Stimulated activated CD4-positive, alpha-beta T cell treated with anti-CD3 and anti-CD28 coated beads, Interleukin-4, amount 100 ng/mL, for 4 hours (primary cell): Measurements from ENCODE around the gene ARHGAP4.

Experiments used
- DNase-seq, 2 experiments: peaks; one replicate each; pipeline ENCODE4 v3.0.0-alpha.2; 2020

Gene ARHGAP4

DNA sequence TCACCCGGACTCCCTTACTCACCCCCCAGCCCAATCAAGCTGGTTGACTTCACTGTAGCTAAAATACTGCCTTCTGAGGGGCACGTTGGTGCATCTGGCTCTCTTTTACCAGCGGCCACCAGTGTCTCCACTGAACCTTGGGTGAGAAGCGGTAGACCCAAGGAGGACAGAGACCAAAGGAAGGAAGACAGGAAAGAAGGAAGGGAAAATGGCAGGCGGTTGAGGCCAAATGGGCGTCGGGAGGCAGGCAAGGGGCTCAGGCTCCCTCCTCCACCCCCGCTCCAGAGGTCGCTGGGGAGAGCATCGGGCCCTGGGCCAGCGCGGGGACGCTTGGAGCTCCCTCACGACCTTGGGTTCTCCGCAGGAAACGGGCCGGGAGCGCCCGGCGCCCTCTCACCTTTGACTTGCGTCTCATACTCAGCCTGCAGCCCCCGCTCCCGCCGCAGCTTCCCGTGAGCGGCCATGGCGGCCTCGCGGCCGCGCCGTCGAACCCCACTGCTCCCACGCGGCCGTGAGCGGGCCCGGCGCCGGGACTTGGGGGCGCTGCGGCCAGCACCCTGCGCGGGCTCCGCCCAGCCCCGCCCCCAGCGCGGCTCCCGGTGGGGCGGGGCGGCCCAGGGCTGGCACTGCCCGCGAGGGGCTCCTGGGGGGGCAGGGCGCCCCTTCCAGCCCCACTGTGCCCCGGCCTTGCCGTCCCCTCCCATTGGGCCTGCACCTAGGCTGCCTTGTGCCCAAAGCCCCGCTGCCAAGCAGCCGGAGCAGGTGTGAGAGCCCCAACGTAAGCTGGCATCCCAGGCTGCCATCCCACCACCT is at the start of gene ARHGAP4:
Gene ARHGAP4, minus strand, starts transcription at position 526 of the 813 bp plus-strand sequence. Its CDS starts 62 bp downstream, at position 464.
- DNase-seq: peak; percentile 42 to 47

DNA sequence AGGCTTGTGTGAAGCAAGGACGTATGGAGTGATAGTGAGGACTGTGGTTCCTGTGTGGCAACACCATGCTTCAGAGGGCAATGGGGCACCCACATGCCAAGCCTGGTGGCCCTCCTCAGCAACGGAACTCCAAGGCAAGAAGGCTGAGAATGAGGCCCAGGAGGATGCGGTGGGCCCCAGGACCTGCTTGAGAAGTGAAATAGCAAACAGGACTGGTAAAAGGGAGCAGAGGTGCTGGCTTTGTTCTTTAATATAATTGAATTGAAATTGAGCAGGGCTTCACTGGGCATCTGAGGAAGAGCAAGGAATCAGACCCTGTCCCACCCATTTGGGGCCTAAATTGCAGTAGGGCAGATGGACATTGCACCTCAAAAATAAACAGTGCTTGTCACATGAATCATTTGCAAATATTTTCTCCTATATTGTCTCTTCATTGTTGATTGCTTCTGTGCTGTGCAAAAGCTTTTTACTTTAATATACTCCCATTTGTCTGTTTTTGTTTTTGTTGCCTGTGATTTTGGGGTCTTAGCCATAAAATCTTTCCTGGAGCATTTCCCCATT is 48.7 kb upstream of the ARHGAP4 start:
- no peak for DNase-seq

DNA sequence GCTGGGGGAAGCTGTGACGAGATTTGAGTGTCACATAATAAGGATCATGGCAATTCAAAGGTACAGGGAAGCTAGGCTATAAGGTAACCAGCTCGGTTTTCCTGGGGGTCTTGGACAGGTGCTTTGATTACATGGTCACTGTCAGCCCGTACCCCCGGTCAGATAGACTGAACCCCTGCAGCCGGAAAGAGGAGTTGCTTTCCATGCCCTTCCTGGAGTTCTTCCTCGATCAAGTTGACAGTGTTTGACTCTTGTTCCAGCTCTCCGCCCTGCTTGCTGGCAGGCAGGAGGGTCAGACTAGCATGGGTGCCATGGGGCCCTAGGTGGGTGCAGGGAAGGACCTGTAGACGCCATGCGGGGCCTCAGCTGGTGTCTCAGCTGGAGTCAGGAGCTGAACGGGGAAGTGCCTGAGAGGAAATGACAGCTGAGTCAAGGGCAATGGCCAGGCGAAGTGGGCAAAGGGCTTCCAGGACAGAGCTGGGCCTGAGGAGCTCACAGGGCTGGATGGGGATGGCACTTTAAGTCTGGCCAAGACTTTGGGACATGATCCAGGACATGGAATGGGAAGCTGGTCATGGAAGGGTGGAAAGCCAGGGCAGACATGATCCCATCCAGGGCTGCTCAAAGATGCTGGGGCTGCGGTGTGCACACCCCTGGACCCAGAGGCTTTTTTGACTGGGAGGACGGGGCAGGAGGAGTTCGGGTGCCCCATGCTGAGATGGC is 48.1 kb upstream of the ARHGAP4 start:
- no peak for DNase-seq

DNA sequence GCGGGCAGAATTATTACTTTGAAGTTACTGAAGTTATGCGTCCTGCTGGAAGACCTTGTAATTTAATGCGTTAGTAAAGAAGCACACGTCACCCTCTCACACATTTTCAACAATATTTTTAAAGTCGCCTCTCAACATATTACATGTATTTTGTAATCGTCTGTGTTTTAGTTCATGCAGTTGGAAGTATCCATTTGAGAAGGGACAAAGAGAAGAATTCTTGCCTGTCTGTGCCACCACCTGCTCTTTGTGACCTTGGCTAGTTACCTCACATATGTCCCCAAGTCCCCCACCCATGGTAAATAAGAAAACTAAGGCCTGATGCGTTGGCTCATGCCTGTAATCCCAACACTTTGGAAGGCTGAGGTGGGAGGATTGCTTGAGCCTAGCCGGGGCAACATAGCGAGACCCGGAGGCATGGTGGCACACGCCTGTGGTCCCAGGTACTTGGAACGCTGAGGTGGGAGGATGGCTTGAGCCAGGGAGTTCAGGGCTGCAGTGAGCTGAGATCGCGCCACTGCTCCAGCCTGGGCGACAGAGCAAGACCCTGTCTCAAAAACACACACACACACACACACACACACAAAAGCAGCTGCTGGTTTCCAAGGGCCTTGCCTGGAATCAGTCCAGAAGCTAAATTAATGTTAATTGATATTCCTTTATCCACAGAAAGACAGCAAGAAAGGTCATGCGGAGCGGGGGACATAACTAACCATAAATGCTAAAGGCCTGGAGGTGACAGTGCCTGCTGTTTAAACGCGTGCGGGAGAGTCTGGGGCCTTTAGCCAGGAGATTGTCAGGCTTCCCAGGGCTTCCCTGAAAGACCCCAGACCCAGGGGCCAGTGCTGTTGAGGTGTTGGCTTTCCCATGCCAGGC is 47.3 kb upstream of the ARHGAP4 start:
- DNase-seq: no peak

DNA sequence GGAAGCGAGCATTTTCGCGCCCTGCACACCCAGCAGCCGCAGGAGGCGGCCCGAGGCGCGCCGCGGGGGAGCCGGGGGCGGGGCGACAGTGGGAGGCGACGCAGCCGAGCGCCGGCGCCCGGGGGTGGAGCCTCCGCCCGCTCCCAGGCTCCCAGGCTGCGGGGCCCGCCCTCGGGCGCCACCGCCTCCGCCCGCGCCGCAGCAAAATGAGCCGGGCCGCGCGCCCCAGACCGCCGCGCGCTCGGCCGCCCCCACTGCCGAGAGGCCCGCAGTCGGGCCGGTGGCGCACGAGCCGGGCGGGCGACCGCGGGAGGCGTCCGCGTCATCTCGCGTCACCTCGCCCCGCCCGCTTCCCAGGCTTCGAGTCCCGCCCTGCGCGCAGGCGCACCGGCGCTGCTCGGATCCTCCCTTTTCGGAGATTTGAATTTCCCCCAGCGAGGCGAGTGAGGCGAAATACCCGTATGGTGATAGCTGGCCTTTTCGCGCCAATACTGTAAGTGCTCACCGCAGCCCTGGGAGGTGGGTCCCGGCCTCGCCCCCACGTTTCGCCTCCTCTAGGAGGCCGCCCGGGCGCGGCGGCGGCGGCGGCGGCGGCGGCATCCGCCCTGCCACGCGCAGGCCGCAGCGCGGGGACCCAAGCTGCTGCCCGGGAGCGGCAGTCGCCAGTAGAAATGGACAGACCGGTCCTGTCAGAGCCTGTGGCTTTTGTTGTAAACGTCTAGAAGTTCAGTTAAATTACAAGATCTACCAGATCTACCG is 46.5 kb upstream of the ARHGAP4 start, which contains the start of gene TMEM187:
Gene TMEM187, plus strand, starts transcription at position 387 of the 759 bp plus-strand sequence. CDS start 9,309 bp downstream, outside the sequence.
- DNase-seq: peak; percentile 80 to 85

DNA sequence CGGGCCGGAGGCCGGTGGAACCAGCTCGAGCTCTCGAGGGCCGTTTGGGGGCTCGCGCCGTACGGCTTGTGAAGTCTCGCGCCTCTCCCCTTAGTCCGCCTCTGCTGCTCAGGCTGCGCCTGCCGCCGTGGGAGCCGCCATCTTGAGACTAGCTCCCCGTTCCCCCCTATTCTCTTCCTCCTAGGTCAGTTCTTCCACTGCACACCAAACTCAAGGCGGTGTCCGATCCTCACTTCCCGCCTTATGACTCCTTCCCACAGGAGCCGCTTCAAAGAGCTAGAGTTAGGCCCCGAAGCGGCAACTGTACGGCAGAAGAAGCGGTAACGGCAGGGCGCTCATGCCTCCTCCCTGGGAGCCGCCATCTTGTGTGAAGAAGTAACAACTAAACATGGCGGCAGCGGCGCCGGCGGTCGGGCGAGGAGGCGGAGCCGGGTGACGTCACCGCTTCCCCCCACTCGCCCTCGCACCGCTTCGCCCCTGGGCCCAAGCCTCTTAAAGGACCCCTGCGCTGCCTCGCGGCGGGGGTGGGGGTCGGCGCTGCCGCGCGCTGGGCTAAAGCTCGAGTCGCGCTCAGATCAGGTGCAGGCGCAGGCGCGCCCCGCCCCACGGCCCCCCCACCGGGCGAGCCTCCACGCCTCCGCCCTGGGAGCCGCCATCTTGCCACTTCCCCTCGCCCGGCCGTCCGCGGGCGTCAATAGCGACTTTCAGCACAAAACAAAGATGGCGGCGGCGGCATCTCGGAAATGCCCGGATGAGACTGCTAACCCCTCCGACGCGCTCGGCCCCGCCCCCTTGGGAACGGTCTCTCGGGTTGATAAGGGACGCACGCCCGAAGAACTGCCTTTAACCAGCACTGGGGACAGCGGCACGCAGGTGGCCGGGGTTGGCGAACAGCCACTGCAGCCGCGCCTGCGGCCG is 45.6 kb upstream of the ARHGAP4 start, which contains the start of gene HCFC1:
Gene HCFC1, minus strand, starts transcription at position 369 of the 918 bp plus-strand sequence. CDS start 978 bp downstream, outside the sequence.
- DNase-seq: peak; percentile 81 to 88

DNA sequence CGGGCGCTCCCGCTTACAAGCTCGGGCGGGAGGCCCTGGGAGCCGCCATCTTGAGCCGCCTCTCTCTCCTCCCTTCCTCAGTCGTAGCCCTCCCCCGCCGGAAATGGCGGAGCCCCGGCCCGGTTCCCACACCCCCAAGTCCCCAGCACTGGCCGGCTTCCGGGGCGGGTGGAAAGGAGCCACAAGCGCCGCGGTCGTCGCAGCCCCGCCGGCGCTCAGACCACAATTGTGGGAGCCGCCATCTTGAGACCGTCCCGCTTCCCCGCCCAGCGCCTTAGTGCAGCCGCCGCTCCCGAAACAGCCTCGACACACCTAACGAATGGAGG is 45.0 kb upstream of the ARHGAP4 start:
- DNase-seq: peak; percentile 76 to 87

DNA sequence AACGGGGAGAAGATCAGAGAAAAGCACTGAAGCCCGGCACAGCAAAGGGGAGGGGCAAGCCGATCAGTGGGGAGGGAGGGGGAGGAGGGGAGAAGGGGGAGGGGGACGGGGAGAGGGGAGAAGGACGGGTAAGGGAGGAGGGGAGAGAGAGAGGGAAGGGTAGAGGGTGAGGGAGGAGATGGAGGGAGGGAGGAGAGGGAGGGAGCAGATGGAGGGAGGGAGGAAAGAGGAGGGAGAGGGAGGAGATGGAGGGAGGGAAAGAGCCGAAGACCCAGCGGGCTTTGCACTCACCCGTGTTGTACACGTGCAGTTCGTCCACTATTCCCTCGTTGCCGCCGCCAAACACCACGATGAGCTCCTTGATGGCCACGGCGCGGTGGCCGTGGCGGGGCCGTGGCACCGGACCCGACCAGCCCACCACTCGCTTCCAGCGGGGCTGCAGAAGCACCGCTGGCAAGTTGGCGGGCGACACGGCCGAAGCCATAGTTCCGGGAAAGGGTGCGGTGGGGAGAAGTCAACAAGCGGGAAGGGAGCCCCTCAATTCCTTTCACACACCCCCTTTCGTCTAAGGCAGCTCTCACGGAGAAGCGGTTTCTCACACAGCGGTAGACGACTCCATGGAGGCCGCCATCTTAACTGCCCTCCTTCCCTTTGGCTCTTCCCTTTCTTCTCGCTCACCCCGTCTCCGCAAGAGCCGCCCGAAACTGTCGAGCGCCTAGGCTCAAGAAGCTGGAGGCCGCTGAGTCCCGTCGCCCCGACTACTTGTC is 44.5 kb upstream of the ARHGAP4 start:
- peak in 1 of 2 experiments; percentile 19 for DNase-seq

DNA sequence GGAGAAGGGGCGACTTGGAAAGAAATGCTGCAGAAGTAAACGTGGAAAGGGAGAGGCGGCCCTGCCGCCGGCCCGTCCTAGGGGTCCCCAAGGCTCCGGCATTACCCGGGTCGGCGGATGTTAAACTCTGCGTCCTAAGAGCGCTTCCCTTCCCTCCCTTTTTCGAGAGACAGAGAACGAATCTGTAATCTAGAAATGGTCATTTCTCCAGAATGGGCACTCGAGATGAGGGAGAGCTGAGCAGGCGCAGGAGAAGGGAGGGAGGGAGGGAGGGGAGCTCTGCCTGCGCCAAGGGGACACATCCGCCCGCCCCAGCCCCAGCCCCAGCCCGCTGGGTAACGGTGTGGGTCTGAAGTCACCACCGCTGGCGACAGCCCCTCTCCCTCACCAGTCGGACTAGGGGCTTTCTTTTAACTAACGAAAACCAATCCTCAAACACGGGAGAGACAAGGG is 43.9 kb upstream of the ARHGAP4 start:
- no peak for DNase-seq

DNA sequence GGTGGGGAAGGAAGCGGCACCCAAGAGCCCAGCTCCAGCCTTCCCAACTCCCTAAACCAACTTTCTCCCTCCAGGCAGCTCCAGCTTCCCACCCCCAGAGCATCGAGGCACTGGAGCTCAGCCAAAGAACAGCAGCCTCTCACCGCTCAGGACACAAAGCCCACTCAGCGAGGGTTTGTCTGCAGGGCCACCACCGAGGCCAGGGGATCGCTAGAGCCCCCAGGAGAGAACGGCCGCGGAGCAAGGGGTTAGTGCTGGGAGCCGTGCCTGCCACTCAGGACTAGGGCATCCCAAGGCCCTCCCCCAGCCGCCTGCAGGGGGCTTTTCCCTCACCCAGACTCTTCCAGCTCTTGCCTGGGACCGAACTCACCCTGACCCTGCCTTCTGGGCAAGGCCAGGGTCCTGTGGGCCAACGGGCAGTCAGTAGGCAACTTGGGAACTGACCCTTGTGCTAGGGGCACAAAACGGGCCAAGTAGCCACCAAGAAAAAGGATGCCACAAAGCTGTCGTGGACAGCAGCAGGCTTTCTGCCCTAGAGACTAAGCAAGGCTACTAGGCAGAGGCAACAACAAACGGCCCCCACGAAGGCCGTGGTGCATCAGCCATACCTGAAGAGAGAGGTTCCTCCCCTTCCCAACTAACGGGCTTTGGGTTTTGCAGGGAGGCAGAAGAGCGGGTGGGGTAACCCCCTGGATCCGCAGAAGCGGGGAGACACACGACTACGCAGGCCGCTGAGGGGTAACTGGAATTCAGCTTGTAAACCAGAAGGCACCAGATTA is 43.2 kb upstream of the ARHGAP4 start:
- no peak for DNase-seq

DNA sequence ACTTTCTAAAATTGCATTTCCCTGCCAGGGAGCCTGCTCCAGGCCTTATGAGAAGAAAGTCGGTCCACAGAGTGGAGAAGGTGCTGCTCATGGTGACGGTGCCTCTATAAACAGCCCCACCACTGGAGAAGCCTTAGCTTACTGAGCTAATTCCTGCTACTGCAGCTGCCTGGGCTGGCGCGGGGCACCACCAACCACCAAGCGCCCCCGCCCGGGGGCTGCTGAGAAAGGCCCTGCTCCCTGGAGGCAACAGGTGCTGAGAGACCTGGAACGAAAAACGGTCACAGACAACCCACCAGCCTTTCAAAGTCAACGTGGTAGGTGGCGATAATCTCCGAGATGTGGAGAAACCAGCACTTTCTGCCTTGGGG is 42.7 kb upstream of the ARHGAP4 start:
- peak in 1 of 2 experiments; percentile 53 for DNase-seq

DNA sequence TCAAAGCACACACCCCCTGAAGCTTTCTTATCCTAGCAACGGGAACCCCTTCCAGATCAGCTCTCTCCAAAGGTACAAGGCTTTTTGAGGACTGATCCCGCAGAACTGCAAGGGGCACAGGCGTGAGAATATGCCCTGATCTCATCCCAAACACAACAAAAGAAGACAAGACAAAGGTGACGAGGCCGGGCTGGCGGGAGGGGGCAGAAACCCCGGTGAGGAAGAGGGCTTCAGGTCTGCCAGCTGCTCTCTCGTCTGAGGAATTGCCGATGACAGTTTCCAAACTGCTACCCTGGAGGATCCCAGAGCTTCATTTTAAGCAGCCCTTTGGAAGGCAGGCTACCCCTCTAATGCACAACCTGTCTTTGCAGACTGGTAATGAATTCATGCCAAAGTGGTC is 42.2 kb upstream of the ARHGAP4 start:
- DNase-seq: no peak

DNA sequence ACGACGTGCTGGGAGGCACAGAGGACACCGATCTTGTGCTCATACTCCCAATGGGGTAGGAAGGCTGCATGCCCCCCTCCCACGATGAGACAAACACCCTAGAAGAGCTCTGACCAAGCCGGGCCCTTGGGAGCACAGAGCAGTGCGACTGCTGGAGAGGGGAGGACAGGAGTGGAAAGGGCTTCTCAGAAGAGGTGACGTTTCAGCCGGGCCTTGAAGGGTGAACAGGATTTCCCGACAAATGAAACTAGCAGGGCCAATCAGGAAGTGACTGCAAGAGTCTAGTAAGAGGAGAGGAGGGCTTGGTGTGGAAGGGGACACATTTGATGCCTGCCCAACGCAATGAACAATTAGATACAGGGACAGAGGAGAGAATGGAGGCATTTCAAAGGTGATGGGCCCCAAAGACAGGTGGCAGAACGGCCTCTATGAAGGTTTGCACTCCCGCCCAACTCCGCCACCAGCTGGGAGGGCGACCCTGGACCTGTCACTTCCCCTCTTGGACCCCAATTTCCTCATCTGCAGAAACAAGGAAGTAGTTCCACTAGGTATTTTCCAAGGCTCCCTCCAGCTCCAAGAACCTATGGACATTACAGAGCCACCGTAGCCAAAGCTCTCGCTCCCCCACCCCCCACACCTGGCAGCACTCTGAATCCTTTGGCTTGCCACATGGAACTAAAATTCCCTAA is 41.6 kb upstream of the ARHGAP4 start:
- peak in 1 of 2 experiments; percentile 44 for DNase-seq

DNA sequence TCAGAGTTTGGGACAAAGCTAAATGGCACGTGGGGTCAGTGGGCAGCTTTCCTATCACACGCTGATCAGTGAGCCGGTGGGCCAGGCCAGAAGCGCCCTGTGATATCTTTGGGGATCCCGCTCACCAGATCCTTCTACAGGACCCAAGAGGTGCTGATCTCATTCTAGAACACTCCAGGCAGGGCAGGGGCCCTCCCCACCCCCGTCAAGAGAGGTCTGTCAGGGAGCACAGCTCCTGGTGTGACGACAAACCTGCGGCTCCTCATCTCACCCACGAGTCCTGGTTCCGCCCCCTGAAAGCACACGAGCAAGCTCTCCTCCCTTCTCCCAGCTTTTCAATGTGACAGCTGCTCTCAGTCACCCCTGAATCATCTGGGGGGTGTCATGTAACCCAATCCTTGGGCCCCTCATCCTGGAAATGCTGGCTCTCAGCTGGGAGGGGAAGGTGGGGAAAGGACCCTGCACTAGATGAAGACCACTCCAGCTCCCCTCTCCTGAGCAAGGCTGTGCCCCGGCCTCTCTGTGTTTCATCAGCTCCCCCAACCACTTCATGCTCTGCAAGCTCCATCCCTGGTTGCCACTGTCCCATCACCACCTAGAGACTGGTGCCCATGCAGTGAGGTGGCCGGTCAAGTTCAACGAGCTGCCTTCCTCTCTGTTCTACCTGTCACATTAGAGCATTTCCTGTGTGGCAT is 40.9 kb upstream of the ARHGAP4 start:
- DNase-seq: peak in 1 of 2 experiments; percentile 77

DNA sequence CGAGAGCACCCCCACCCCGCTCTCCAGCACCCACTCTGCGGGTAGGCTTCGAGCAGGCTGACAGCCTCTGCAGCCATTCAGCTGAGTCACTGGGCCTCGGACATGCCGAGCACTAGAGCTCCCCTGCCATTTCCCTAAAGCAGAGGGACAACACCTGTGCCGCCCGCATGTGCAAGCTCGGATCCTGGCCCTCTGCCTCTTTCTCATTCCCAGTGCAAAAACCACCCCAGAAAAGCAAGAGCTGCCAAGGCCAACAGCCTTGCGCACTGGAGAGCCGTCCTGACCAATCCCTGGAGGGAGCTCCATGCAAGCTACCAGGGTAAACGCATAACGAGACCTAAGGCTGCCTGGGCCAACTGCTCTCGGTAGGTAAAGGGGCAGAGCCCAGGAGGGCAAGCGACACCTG is 40.2 kb upstream of the ARHGAP4 start:
- no peak for DNase-seq

DNA sequence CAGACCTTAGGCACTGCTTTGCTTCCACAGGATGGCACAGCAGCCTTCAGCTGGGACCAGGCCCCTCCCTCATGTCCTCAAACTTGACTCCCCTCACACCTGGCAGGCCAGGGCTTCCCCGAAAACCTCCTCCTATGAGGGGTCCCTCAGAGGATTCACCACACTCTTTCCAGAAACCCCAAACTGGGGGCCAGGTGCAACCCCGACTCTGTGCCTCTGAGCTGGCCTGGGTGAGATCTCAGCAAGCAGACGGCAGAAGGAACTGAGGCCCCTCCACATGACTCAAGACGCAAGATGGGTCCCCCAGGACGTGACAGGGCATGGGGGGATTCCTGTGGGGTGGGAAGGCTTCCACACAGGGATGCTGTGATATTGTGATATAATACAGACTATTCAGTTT is 39.3 kb upstream of the ARHGAP4 start:
- DNase-seq: no peak

DNA sequence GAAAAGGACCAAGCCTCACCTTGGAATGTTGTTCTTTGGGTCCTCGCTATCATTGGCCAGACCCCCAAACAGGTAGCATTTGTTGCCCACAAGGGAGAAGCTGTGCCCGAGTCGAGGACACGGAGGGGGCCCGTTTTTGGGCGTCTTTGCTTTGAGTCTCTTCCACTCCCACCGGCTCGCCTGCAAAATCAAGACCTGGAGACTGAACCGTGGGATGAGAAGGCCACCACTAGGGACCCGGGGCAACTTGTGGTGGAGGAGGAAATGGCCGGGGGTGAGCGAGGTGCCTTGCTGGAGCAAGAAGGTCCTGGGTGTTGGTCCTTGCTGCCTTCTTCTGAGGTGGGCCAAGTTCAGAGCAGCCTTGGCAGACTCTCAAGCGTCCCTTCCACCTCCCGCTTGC is 38.0 kb upstream of the ARHGAP4 start:
- no peak for DNase-seq

DNA sequence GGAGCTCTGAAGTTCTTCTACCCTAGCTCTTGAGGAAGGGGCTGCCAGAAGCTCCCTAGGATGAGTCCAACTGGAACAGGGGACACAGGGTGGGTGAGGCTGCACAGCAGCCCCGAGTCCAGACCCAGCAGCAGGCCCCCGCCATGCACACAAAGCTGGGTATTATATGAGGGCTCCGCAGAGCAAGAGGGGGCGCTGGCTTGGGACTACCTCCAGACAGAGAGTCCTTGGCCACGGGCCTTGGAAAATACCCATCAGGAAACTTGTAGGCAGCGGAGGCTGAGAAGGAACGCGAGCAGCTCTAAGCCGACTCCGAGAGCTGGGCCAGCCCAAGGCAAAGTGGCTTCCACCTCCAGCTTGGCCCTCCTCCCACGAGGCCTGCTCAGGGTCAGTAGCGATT is 37.5 kb upstream of the ARHGAP4 start:
- DNase-seq: no peak
